ENCODE data around the gene ASPSCR1. TPM values are rescaled to one million over a fixed set of nuclear protein-coding genes. Genes with fewer than 3 reads are reported as not detected.
A peak's percentile ranks its signal among the peaks of the same experiment; 100 is the strongest.

The ASPSCR1 gene
- total RNA-seq, 3 donors from 2014 or later = 33.1 to 35.2 (median 34.5) TPM

DNA sequence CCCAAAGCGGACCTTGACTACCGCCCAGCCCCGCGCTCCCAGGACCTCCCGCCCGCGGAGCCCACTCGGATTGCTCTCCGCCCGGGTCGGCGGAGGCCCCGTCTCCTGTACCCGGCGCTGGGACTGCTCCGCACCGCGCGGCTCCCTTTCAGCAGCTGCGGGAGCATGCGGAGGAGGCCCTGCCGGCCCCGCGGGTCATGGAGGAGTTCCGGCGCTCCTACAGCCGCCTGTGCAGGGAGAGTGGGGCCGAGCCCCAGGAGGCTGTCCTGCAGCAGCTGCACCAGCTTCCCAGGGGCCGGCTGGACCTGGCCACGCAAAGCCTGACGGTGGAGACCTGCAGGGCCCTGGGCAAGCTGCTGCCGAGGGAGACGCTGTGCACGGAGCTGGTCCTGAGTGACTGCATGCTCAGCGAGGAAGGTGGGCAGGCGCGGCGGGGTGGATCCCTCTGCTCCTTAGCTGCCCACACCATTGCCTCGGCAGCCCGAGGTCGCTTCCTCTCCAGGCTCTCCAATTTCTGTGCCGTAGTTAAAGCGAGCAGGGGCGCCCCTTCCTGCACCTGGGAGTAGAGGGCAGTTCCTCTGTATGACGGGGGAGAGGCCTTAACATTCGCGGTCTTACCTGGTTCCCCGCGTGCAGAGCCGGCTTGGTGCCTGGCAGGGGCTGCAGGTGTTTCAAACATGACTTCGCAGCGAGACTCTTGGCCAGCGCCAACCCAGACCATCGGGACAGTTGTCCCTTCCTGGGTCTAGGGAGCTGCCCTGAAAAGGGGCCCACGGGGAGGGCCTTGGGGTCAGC is 46.2 kb downstream of the ASPSCR1 start:
- H3K9me3 ChIP-seq = no peaks in the 10 kb centered on the region
- TF ChIP-seq, protein P1, sequence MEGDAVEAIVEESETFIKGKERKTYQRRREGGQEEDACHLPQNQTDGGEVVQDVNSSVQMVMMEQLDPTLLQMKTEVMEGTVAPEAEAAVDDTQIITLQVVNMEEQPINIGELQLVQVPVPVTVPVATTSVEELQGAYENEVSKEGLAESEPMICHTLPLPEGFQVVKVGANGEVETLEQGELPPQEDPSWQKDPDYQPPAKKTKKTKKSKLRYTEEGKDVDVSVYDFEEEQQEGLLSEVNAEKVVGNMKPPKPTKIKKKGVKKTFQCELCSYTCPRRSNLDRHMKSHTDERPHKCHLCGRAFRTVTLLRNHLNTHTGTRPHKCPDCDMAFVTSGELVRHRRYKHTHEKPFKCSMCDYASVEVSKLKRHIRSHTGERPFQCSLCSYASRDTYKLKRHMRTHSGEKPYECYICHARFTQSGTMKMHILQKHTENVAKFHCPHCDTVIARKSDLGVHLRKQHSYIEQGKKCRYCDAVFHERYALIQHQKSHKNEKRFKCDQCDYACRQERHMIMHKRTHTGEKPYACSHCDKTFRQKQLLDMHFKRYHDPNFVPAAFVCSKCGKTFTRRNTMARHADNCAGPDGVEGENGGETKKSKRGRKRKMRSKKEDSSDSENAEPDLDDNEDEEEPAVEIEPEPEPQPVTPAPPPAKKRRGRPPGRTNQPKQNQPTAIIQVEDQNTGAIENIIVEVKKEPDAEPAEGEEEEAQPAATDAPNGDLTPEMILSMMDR (IDR thresholded peaks at IDR 0.05) = no peak
- intact Hi-C loops (cut with DNase I, micrococcal nuclease) = no loop called here
- no peaks in the 10 kb centered on the region for H3K36me3 ChIP-seq (ENCODE audit: low read depth)
- peaks cover 26% of the 10 kb centered on the region for H3K4me1 ChIP-seq (ENCODE audit: low read depth)
- ATAC-seq (peak; percentile 12), DNase-seq (peak in 1 of 3 donors; percentile 74)
- peak overlapping the region; percentile 37 for H3K4me3 ChIP-seq

DNA sequence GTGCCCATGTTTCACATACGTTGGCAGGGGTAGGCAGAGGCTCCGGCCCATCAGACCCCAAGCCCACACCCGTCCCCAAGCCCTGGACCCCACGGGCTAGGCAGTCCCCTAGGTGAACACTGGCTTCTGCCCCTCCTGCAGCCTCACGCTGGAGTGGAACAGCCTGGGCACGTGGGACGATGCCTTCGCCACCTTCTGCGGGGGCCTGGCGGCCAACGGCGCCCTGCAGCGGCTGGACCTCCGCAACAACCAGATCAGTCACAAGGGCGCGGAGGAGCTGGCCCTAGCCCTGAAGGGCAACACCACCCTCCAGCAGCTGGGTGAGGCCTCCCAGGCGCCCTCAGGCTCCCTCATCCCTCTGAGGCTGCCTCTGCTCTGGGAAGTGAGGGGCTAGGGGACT is 47.4 kb downstream of the ASPSCR1 start:
- TF ChIP-seq, protein P1 (IDR thresholded peaks at IDR 0.05) = no peak
- H3K4me3 ChIP-seq = no peak overlapping the region
- H3K36me3 ChIP-seq (ENCODE audit: low read depth) = no peaks in the 10 kb centered on the region
- intact Hi-C loops (cut with DNase I, micrococcal nuclease) = no loop called here
- ATAC-seq (no peak), DNase-seq (no peak)
- H3K4me1 ChIP-seq (ENCODE audit: low read depth) = peaks cover 24% of the 10 kb centered on the region
- no peaks in the 10 kb centered on the region for H3K9me3 ChIP-seq

DNA sequence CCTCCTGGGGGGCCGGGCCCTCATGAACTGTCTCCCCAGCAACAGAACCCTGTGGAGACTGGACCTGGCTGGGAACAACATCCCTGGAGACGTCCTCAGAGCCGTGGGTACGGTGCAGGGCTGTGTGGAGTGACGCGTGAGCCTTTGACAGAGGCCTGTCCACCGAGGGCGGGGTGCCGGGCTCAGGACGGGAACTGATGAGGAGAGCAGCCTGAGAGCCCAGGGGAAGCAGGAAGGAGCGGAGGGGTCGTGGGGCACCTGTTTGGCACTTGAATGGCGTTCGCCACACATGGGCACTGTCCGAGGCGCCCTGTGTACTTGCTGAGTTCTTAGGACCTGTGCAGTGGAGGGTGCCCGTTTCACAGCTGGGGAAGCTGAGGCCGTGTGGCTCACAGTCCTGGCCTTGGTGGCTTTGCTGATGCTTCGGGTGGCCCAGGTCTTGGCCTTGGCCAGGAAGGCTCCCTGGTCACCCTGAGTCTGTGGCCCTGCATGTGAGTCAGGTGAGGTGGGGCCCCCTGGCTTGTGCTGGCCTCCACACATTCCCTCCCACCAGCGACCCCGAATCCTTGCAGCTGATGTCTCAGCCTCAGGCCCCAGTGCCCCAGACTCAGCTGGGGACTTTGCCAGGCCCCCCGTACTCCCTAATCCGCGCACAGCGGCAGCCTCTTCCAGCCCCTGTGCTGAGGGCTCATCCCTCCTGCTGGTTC is 48.1 kb downstream of the ASPSCR1 start:
- peaks cover 26% of the 10 kb centered on the region for H3K4me1 ChIP-seq (ENCODE audit: low read depth)

DNA sequence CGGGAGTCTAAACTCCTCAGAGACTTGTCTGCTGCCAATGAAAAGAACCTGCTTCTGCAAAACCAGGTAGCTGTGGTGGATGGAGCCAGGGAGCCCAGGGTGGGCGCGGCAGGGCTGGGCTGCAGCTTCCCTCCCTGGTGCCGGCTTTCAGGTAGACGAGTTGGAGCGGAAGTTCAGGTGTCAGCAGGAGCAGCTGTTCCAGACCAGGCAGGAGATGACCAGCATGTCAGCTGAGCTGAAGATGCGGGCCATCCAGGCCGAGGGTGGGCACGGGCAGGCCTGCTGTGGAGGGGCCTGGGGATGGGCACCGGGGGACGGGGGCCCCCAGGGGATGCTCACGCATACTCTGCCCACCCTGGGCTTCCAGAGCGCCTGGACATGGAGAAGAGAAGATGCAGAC is 50.8 kb downstream of the ASPSCR1 start:
- intact Hi-C loops (cut with DNase I, micrococcal nuclease) = no loop called here
- Histone ChIP-seq H3K9me3 (no peaks in the 10 kb centered on the region), H3K36me3 (ENCODE audit: low read depth) (no peaks in the 10 kb centered on the region), H3K4me1 (ENCODE audit: low read depth) (peaks cover 20% of the 10 kb centered on the region), H3K4me3 (no peak overlapping the region)
- ATAC-seq (no peak), DNase-seq (no peak)
- TF ChIP-seq, protein P1 (IDR thresholded peaks at IDR 0.05) = no peak

More for the DNA sequence above, 48.1 kb downstream of the ASPSCR1 start:
- H3K9me3 ChIP-seq = no peaks in the 10 kb centered on the region
- H3K4me3 ChIP-seq = no peak overlapping the region
- H3K36me3 ChIP-seq (ENCODE audit: low read depth) = no peaks in the 10 kb centered on the region
- TF ChIP-seq, protein P1 (IDR thresholded peaks at IDR 0.05) = no peak
- ATAC-seq (no peak), DNase-seq (no peak)
- intact Hi-C loops (cut with DNase I, micrococcal nuclease) = no loop called here

DNA sequence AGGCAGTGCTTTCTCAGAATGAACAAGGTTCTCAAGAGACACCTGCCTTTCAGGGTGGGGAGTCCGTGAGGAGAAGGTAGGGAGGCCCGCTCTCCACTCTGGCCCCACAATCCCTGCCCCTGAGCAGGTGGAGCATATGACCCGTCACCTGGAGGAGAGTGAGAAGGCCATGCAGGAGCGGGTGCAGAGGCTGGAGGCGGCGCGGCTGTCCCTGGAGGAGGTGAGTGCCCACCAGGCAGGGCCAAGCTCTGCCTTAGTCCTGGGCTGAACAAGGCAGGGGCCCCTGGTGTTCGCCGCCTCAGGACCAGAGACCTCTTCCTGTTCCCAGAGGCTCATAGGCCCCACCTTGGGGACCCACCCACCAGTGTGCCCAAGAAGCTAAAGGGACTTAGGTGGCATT is 51.5 kb downstream of the ASPSCR1 start:
- DNase-seq (no peak), ATAC-seq (no peak)
- Histone ChIP-seq H3K36me3 (ENCODE audit: low read depth) (no peaks in the 10 kb centered on the region), H3K9me3 (no peaks in the 10 kb centered on the region), H3K4me1 (ENCODE audit: low read depth) (peaks cover 16% of the 10 kb centered on the region), H3K4me3 (no peak overlapping the region)
- TF ChIP-seq, protein P1 (IDR thresholded peaks at IDR 0.05) = no peak
- intact Hi-C loops (cut with DNase I, micrococcal nuclease) = no loop called here

All from mucosa of descending colon (tissue), 3 donors.